Dermis microvascular lymphatic vessel endothelial cell (primary cell): ENCODE measurements around the gene AIF1. TPM values are rescaled to one million over a fixed set of nuclear protein-coding genes. Genes with fewer than 3 reads are reported as not detected.

Source experiments
- DNase-seq, 2 donors: peaks; one replicate each; pipeline versions ENCODE4 v3.0.0 to v3.0.0-alpha.2; 2010; ENCODE audit warnings: low read depth in 2 of 2
- total RNA-seq: library from RNA; depleted of rRNA; stranded (reverse); fragments of >200 nt; gene quantifications from 2 replicates; pipeline ENCODE4 v1.2.1, GENCODE V29; 2014

AIF1 gene
- total RNA-seq, 1 donor from 2014 or later = 0.13 TPM

DNA sequence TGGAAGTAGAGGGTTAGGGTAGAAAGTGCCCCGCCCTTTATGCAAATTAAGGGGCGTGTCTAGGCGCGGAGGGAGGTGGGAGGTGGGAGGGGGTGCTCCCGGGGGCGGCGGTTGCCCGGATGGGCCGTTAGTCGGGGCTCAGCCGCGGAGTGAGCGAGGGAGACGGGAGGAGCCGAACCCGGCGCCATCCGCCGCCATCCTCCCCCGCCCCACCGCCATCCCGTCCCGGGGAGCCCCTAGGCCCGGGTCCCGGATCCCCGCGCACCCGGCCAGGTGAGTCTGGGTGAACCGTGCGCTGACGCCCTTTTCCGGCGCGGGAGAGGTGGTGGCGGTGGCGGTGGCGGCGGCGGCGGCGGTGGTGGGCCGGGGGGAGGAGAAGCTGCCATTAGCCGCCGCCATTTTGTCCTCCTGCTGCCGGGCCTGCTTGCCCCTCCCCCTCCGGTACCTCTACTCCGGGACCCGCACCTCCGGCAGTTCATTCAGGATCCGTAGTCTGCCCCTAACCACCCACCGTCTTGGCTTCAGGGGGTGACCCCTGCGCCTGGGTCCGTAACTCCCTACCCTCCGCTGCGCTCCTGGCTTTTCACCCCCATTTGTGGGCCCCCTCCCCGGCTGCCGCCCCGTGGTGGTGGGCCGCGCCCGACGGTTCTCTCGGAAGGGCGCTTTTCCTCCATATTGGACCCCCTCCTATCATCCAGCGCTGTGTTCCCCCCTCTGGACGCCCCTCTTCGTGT, 5.7 kb downstream of the AIF1 start, which contains the start of gene PRRC2A:
Gene PRRC2A, plus strand, starts transcription at position 130 of the 734 bp plus-strand sequence. CDS start 2,075 bp downstream, outside the sequence.
- DNase-seq = peak in 1 of 2 donors; percentile 26

DNA sequence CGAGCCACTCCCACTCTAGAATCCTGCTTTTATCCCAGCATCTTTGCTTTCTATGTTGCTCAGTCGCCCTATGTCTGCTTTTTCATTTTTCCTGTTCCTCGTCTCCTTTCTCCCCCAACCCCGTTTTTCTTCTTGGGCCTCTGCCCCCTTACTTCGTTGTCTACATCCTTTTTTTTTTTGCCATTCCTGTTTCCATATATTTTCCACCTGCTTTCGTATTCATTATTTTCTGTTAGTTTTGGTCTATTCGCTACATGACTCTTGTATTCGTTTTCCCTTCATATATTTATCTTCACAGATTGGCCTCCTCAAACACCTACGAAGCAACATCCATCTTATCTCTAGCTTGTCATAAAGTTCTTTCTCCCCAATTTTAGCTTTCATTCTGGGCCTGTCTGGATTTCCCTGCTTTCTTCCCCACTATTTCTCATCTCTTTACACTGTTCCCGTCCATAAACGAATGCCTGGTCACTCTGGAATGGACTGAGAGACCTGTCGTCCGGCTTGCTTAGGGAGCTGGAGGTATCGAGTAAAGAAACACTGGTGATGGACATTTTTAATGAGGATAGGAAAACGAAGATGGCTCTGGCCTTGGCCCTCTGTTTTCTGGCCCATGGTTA, 6.4 kb downstream of the AIF1 start:
- peak in 1 of 2 donors; percentile 13 for DNase-seq

- no peak for DNase-seq
Observed at GRCh38 chr6:31621991-31622390, 7.0 kb downstream of the AIF1 start.

- DNase-seq = no peak
Observed at GRCh38 chr6:31622684-31623091, 7.7 kb downstream of the AIF1 start.

GRCh38 chr6:31624070-31624469, 9.0 kb downstream of the AIF1 start:
- DNase-seq = no peak

DNA sequence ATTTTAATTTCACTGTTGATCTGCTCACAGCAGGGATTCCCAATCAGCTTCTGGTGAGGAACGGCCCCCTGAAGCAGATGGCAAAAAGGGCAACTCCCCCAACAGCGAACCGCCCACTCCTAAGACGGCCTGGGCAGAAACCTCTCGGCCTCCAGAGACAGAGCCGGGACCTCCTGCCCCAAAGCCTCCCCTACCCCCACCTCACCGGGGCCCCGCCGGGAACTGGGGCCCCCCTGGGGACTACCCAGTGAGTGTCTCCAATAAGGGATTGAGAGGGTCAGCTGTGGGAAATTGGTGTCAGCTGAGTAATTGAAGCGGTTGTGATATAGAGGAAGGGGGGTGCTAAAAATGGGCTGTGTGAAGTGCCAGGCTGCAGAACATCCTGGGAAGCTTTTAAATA, 11.9 kb downstream of the AIF1 start:
- DNase-seq = no peak

DNA sequence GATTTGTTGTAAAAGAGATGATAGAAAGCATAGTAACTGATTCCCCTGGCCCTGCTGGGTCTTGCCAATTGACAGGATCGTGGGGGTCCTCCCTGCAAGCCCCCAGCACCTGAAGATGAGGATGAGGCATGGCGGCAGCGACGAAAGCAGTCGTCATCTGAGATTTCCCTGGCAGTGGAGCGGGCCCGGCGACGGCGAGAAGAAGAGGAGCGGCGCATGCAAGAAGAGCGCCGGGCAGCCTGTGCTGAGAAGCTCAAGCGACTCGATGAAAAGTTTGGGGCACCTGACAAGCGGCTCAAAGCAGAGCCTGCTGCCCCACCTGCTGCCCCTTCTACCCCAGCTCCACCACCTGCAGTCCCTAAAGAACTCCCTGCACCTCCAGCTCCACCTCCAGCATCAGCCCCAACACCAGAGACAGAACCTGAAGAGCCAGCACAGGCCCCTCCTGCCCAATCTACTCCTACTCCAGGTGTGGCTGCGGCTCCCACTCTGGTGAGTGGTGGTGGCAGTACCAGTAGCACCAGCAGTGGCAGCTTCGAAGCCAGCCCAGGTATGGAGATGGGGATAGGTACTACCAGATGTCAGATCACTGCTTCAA, 12.8 kb downstream of the AIF1 start:
- DNase-seq = no peak

GRCh38 chr6:31629014-31629413, 14.0 kb downstream of the AIF1 start:
- DNase-seq = no peak

- DNase-seq = no peak
Observed at GRCh38 chr6:31630177-31630934, 15.3 kb downstream of the AIF1 start.

DNA sequence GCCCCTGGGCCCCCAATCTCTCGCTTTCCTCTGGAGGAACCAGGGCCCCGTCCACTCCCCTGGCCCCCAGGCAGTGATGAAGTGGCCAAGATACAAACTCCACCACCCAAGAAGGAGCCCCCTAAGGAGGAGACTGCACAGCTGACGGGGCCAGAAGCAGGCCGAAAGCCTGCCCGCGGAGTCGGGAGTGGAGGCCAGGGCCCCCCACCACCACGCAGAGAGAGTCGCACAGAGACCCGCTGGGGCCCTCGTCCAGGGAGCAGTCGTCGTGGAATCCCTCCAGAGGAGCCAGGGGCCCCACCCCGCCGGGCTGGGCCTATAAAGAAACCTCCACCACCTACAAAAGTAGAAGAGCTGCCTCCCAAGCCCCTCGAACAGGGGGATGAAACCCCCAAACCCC, 16.2 kb downstream of the AIF1 start:
- no peak for DNase-seq

GRCh38 chr6:31631681-31632278, 16.7 kb downstream of the AIF1 start:
- DNase-seq = no peak

DNA sequence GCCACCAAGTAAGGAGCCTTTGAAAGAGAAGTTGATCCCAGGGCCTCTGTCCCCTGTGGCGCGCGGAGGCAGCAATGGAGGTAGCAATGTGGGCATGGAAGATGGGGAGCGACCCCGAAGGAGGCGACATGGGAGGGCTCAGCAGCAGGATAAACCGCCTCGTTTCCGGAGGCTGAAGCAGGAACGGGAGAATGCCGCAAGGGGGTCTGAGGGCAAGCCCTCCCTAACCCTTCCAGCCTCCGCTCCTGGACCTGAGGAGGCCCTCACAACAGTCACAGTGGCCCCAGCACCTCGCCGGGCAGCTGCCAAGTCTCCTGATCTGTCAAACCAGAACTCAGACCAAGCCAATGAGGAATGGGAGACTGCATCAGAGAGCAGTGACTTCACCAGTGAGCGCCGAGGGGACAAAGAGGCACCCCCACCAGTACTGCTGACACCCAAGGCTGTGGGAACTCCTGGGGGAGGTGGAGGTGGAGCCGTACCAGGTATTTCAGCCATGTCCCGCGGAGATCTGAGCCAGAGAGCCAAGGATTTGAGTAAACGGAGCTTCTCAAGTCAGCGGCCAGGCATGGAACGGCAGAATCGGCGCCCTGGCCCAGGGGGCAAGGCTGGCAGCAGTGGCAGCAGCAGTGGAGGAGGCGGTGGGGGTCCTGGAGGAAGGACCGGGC, 17.4 kb downstream of the AIF1 start:
- DNase-seq = no peak

DNA sequence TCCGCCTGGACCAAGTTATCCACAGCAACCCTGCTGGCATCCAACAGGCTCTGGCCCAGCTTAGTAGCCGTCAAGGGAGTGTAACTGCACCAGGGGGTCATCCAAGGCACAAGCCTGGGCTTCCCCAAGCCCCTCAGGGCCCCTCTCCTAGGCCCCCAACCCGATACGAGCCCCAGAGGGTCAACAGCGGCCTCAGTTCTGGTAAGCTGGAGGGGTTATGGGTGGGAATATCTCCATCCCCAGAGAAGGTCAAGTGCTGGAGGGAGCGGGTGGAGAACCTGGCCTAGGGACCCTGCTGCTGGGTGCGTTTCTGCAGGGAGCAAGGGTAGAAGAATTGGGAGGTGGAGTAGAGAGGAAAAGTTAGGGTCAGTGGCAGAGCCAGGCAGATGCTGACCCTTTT, 18.4 kb downstream of the AIF1 start:
- DNase-seq = no peak

DNA sequence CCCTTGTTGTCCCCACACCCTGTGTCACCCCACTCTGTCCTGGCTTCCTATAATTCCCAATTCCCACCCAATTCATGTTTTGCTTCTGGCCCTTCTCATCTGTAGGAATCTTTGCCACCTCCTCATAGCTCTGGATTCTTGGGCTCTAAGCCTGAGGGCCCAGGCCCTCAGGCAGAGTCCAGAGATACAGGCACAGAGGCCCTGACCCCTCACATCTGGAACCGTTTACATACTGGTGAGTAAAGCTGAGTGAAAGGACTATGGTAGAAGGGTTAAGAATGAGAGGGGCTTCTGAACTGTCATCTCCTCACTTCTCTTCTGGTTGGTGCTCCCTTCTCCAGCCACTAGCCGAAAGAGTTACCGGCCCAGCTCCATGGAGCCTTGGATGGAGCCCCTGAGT, 19.1 kb downstream of the AIF1 start:
- DNase-seq = no peak

GRCh38 chr6:31634969-31635575, 20.0 kb downstream of the AIF1 start:
- no peak for DNase-seq

GRCh38 chr6:31636698-31637596, 21.9 kb downstream of the AIF1 start:
- no peak for DNase-seq

DNA sequence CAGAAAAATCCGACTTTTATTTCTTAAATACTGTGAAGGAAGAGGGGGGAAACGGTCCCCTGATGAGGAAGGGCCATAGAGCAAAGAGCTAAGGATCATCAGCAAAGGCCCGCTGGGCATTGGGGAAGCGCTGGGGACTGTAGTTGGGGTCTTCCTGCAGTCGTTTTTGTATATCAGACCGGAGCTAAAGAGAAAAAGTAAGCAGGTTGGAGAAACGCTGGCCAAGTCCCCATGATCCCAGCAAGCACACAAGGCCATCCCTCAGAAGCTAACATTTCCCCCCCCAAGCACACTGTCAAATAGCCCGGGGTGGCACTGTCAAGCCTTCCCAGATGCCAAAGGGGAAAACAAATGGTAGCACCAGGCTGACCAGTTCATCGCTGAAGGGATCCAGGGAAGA, 24.0 kb downstream of the AIF1 start:
- DNase-seq = no peak

- peak in 1 of 2 donors; percentile 34 for DNase-seq
Observed at GRCh38 chr6:31639449-31639861, 24.4 kb downstream of the AIF1 start.

- no peak for DNase-seq
Observed at GRCh38 chr6:31640612-31641011, 25.6 kb downstream of the AIF1 start.

DNA sequence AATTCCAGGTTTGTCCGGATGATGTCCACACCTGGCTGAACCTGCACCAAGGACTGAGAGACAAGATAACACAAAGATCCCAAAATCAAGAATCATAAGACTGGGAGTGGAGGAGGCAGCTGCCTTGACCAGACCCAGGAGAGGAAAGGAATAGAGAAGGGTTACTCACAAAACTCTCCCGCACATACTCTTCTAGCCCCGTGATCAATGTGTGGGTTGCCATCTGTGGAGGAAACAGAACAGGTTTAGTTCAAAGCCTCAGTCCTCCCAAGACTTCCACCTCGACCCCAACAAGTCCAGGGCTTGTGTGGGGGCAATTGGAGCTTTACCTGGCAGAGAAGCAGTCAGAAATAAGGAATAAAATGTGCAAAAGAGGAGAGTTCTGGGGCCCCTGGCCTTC, 26.3 kb downstream of the AIF1 start:
- DNase-seq = no peak
